GM12891 (cell line): ENCODE data around the gene CPED1.

ENCODE experiments used
- POLR2A ChIP-seq: IDR thresholded peaks from 2 replicates; pipeline ENCODE4 v1.6.1; 2011; ENCODE audit warnings: low read depth, low read length, control low read depth
- POLR2AphosphoS5 ChIP-seq: IDR thresholded peaks from 2 replicates; pipeline ENCODE4 v1.6.1; 2011; ENCODE audit warnings: low read depth, low read length, control low read depth
- POU2F2 ChIP-seq: IDR thresholded peaks from 2 replicates; pipeline ENCODE4 v1.6.1; 2011; ENCODE audit warnings: low read depth, mild to moderate bottlenecking, control low read depth, low read length, moderate library complexity
- SPI1 ChIP-seq: IDR thresholded peaks from 2 replicates; pipeline ENCODE4 v1.6.1; 2011; ENCODE audit warnings: low read depth, low read length, control low read depth
- TAF1 ChIP-seq: IDR thresholded peaks from 2 replicates; pipeline ENCODE4 v1.6.1; 2011; ENCODE audit warnings: low read depth, low read length, control low read depth

GRCh38 chr7:121301446-121302213 lies 313.1 kb downstream of the CPED1 start:
- TF ChIP-seq POLR2AphosphoS5 (no peak), TAF1 (no peak), POLR2A (no peak), POU2F2 (no peak), SPI1 (no peak)
